LHCN-M2 (cell line): ENCODE measurements around the gene POU3F2. TPM values are rescaled to one million over a fixed set of nuclear protein-coding genes. Genes with fewer than 3 reads are reported as not detected.

Experiments used
- DNase-seq: peaks from one replicate; pipeline ENCODE4 v3.0.0-alpha.2; 2012; ENCODE audit warnings: low read depth
- total RNA-seq: library from RNA; depleted of rRNA; stranded (reverse); fragments of >200 nt; gene quantifications from 2 replicates; pipeline ENCODE4 v1.2.3, GENCODE V29; 2014; rRNA removed

Gene POU3F2
- total RNA-seq, 1 experiment from 2014 or later, result not detected

GRCh38 chr6:98843271-98844243 is 9.2 kb downstream of the POU3F2 start:
- no peak for DNase-seq

GRCh38 chr6:98844244-98845210 is 10.2 kb downstream of the POU3F2 start:
- no peak for DNase-seq

- peak; percentile 81 for DNase-seq
Observed at GRCh38 chr6:98845211-98846020, 11.0 kb downstream of the POU3F2 start.

DNA sequence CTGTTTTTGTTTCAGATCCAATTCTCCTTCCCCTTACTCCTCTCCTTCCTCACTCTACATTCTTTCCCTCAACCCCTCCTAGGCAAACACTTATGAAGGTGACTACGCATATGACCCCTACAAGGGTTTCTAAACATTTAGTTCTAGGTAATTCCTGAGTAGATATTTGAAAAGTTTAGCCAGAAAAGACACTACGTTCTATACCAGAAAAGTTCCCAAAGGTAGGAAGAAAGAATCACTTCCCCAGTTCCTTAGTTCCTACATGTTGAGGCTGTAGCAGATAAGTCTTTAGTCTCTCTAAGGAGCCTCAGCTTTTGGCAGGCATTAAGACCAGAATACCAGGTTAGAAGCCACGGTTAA is 11.6 kb downstream of the POU3F2 start:
- DNase-seq, result no peak

DNA sequence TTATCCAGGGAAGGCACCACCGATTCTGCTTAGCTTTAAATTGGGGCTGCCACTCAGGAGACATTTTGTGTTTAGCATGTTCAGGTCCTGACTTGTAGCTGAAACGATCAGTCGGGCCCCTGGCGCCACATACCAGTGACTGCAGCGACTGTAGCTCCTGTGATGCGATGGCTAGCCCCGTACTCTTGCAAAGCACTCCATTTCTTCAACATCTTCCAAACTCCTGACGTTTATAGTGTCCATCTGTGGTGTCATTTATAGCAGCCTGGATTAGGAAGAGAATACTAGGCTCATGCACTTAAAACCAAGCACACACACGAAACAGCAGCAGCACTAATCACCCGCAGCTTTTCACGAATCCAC is 13.0 kb downstream of the POU3F2 start:
- DNase-seq, result no peak

- DNase-seq, result no peak
Observed at GRCh38 chr6:98847779-98848538, 13.6 kb downstream of the POU3F2 start.

GRCh38 chr6:98848539-98849242 is 14.3 kb downstream of the POU3F2 start:
- DNase-seq, result no peak

GRCh38 chr6:98864497-98864896 is 30.1 kb downstream of the POU3F2 start:
- DNase-seq, result no peak

DNA sequence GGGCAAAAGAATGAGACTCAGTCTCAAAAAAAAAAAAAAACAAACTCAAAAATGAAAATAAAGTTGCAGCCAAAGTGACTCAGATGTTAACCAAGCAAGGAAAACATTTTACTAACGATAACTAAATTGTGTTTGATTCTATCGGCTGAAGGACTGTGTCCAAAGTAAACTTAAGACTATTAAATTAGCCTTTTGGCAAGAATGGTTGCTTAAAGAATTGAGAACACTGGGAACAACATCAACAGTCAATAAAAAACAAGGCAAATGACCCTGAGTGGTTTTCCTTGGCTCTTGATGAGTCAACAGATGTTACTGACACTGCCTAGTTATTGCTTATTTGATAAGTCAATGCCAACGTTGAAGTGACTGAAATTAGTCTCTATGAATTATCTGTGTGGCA is 36.7 kb downstream of the POU3F2 start:
- DNase-seq, result peak; percentile 57

GRCh38 chr6:98871821-98872220 is 37.4 kb downstream of the POU3F2 start:
- DNase-seq, result no peak

DNA sequence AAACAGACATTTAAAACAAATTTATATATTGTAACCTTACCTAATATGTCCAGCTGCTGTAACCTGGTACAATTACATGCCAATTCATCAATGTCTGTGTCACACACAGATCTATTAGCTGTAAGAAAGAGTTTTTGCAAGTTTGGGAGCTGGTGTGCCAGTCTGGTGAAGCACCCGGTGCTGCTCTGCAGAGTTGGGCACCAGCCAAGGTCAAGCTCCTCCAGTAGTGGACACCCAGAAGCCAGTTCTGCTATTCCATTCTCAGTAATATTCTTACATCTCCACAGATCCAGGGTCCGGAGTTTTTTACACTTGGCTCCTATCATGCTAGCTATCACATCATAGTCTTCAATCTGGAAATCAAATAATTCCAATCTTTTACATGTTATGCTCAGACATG is 41.0 kb downstream of the POU3F2 start:
- DNase-seq, result no peak

GRCh38 chr6:98877250-98877649 is 42.9 kb downstream of the POU3F2 start:
- peak; percentile 5 for DNase-seq

- no peak for DNase-seq
Observed at GRCh38 chr6:98880486-98880885, 46.1 kb downstream of the POU3F2 start.

GRCh38 chr6:98885330-98885729 is 51.0 kb downstream of the POU3F2 start:
- no peak for DNase-seq

DNA sequence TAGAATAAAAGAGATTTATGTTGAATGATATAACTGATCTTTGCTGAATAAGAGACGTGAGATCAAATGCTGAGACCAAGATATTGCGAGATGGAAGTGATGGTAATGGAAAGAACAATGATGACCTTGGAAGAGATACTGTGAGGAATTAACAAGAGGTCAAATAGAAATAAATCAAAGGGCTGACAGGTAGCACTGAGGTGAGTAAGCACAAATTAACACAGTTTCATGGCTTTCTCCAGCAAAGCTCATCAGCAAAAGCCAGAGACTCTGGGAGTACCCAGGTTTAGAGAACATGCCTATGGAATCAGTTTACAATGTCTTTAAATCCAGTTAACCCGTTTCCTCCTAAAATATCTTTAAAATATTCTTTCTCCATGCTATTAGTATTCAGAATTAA is 53.3 kb downstream of the POU3F2 start:
- DNase-seq, result no peak

Other genes with a start within 250 kb of the POU3F2 start
- gene FBXL4, start 113.4 kb downstream of the POU3F2 start, total RNA-seq, result 12.6 and 14.8 TPM in 2 replicates